Measurements from ENCODE around the gene BAG3. TPM values are rescaled to one million over a fixed set of nuclear protein-coding genes. Genes with fewer than 3 reads are reported as not detected.
"Not testable (repeated sequence)": the region's sequence is repeated elsewhere in the genome, so short reads cannot be mapped to it uniquely, and the experiment has no call there.

Gene BAG3
- total RNA-seq, 2 experiments from 2014 or later, result 26.8 to 28.1 TPM

GRCh38 chr10:119655566-119656001 is 4.4 kb downstream of the BAG3 start:
- no peaks in the 10 kb centered on the region for H3K27me3 Mint-ChIP-seq
- peaks cover 64% of the 10 kb centered on the region for H3K4me1 Mint-ChIP-seq (ENCODE audit: low read depth)
- H3K4me3 Mint-ChIP-seq, result peak overlapping the region; percentile 79
- no peaks in the 10 kb centered on the region for H3K9me3 Mint-ChIP-seq
- CTCF ChIA-PET, result interaction anchor here (0.7 to 2.6 kb wide), 9 partner anchors 15 to 217 kb away, joined by 3 to 12 read pairs (median 3); partner anchors contain the start of genes INPP5F, MCMBP and RGS10
- peak overlapping the region; percentile 97 for H3K27ac Mint-ChIP-seq
- H3K36me3 Mint-ChIP-seq, result peaks cover 13% of the 10 kb centered on the region
- intact Hi-C loops (cut with micrococcal nuclease), result loop anchor here (1.0 to 10.0 kb wide), 5 partner anchors 8 to 901 kb away; partner anchors contain the start of gene CACUL1
- POLR2A ChIA-PET, result interaction anchor here (0.6 to 1.6 kb wide), 5 partner anchors 8 to 71 kb away, joined by 3 to 8 read pairs (median 4); partner anchors contain the start of gene INPP5F
- peak; percentile 83 for DNase-seq

- Mint-ChIP-seq H3K9me3 (no peaks in the 10 kb centered on the region), H3K4me3 (no peak overlapping the region), H3K27me3 (no peaks in the 10 kb centered on the region), H3K27ac (peak overlapping the region; percentile 97), H3K36me3 (peaks cover 16% of the 10 kb centered on the region), H3K4me1 (ENCODE audit: low read depth) (peaks cover 68% of the 10 kb centered on the region)
- peak; percentile 24 for DNase-seq
- ChIA-PET POLR2A (interaction anchor here (0.8 kb wide), 1 partner anchor 236 kb away, joined by 9 read pairs; the partner anchor contains the start of gene SEC23IP), CTCF (interaction anchor here (1.1 to 2.6 kb wide), 3 partner anchors 13 to 114 kb away, joined by 3 to 12 read pairs (median 4); partner anchors contain the start of gene RGS10)
- intact Hi-C loops (cut with micrococcal nuclease), result loop anchor here (10.0 kb wide), 1 partner anchor 902 kb away; the partner anchor contains the start of gene CACUL1
Measured at GRCh38 chr10:119656760-119657159, 5.6 kb downstream of the BAG3 start.

- POLR2A ChIA-PET, result no interaction called here
Measured at GRCh38 chr10:119657725-119658124, 6.5 kb downstream of the BAG3 start.

GRCh38 chr10:119658274-119658673 is 7.1 kb downstream of the BAG3 start:
- H3K27me3 Mint-ChIP-seq, result no peaks in the 10 kb centered on the region

More at GRCh38 chr10:119657725-119658124, 6.5 kb downstream of the BAG3 start:
- Mint-ChIP-seq H3K4me1 (ENCODE audit: low read depth) (peaks cover 74% of the 10 kb centered on the region), H3K4me3 (no peak overlapping the region), H3K27ac (no peak overlapping the region), H3K9me3 (no peaks in the 10 kb centered on the region), H3K36me3 (peaks cover 19% of the 10 kb centered on the region), H3K27me3 (no peaks in the 10 kb centered on the region)
- intact Hi-C loops (cut with micrococcal nuclease), result loop anchor here (10.0 kb wide), 1 partner anchor 903 kb away; the partner anchor contains the start of gene CACUL1
- DNase-seq, result no peak
- CTCF ChIA-PET, result interaction anchor here (0.7 kb wide), 1 partner anchor 179 kb away, joined by 3 read pairs; no protein-coding TSS in a partner anchor

GRCh38 chr10:119659951-119660350 is 8.8 kb downstream of the BAG3 start:
- no peaks in the 10 kb centered on the region for H3K9me3 Mint-ChIP-seq
- DNase-seq, result no peak
- no peaks in the 10 kb centered on the region for H3K27me3 Mint-ChIP-seq
- CTCF ChIA-PET, result no interaction called here
- H3K36me3 Mint-ChIP-seq, result peaks cover 12% of the 10 kb centered on the region
- H3K4me3 Mint-ChIP-seq, result no peak overlapping the region
- H3K27ac Mint-ChIP-seq, result peak overlapping the region; percentile 5
- POLR2A ChIA-PET, result no interaction called here
- peaks cover 73% of the 10 kb centered on the region for H3K4me1 Mint-ChIP-seq (ENCODE audit: low read depth)
- intact Hi-C loops (cut with micrococcal nuclease), result loop anchor here (10.0 kb wide), 1 partner anchor 905 kb away; the partner anchor contains the start of gene CACUL1

More at GRCh38 chr10:119658274-119658673, 7.1 kb downstream of the BAG3 start:
- H3K36me3 Mint-ChIP-seq, result peaks cover 19% of the 10 kb centered on the region
- ChIA-PET POLR2A (no interaction called here), CTCF (interaction anchor here (1.0 kb wide), 1 partner anchor 50 kb away, joined by 3 read pairs; no protein-coding TSS in a partner anchor)
- peak; percentile 31 for DNase-seq
- intact Hi-C loops (cut with micrococcal nuclease), result loop anchor here (10.0 kb wide), 1 partner anchor 903 kb away; the partner anchor contains the start of gene CACUL1
- no peaks in the 10 kb centered on the region for H3K9me3 Mint-ChIP-seq
- no peak overlapping the region for H3K27ac Mint-ChIP-seq
- H3K4me3 Mint-ChIP-seq, result no peak overlapping the region
- H3K4me1 Mint-ChIP-seq (ENCODE audit: low read depth), result peaks cover 74% of the 10 kb centered on the region

GRCh38 chr10:119662076-119662605 is 11.0 kb downstream of the BAG3 start:
- intact Hi-C loops (cut with micrococcal nuclease); DNase-seq; H3K27me3 Mint-ChIP-seq; POLR2A ChIA-PET; H3K9me3 Mint-ChIP-seq; CTCF ChIA-PET: not testable (repeated sequence)
- Mint-ChIP-seq H3K4me3 (peak overlapping the region; percentile 23), H3K36me3 (peaks cover 10% of the 10 kb centered on the region), H3K27ac (peak overlapping the region; percentile 49), H3K4me1 (ENCODE audit: low read depth) (peaks cover 66% of the 10 kb centered on the region)

GRCh38 chr10:119663866-119664698 is 12.9 kb downstream of the BAG3 start:
- Mint-ChIP-seq H3K9me3 (no peaks in the 10 kb centered on the region), H3K4me3 (peak overlapping the region; percentile 69), H3K27me3 (no peaks in the 10 kb centered on the region), H3K27ac (peak overlapping the region; percentile 97), H3K36me3 (peaks cover 10% of the 10 kb centered on the region), H3K4me1 (ENCODE audit: low read depth) (peaks cover 63% of the 10 kb centered on the region)
- POLR2A ChIA-PET, result interaction anchor here (0.6 to 1.8 kb wide), 5 partner anchors 9 to 173 kb away, joined by 3 to 8 read pairs (median 3); partner anchors contain the start of genes BAG3 and INPP5F
- intact Hi-C loops (cut with micrococcal nuclease), result loop anchor here (1.0 kb wide), 1 partner anchor 9 kb away; no protein-coding TSS in a partner anchor
- CTCF ChIA-PET, result interaction anchor here (0.6 to 1.8 kb wide), 11 partner anchors 10 to 457 kb away, joined by 3 to 8 read pairs (median 3); no protein-coding TSS in a partner anchor
- DNase-seq, result peak; percentile 68

GRCh38 chr10:119665901-119666708 is 14.9 kb downstream of the BAG3 start:
- ChIA-PET POLR2A (no interaction called here), CTCF (no interaction called here)
- Mint-ChIP-seq H3K27me3 (no peaks in the 10 kb centered on the region), H3K4me3 (no peak overlapping the region), H3K27ac (peak overlapping the region; percentile 52), H3K9me3 (no peaks in the 10 kb centered on the region), H3K4me1 (ENCODE audit: low read depth) (peaks cover 59% of the 10 kb centered on the region), H3K36me3 (peaks cover 10% of the 10 kb centered on the region)
- intact Hi-C loops (cut with micrococcal nuclease), result no loop called here
- no peak for DNase-seq

- H3K4me1 Mint-ChIP-seq (ENCODE audit: low read depth), result peaks cover 57% of the 10 kb centered on the region
- no peak overlapping the region for H3K4me3 Mint-ChIP-seq
- H3K9me3 Mint-ChIP-seq, result no peaks in the 10 kb centered on the region
- intact Hi-C loops (cut with micrococcal nuclease), result no loop called here
- H3K36me3 Mint-ChIP-seq, result peaks cover 13% of the 10 kb centered on the region
- no peak for DNase-seq
- peak overlapping the region; percentile 30 for H3K27ac Mint-ChIP-seq
- CTCF ChIA-PET, result no interaction called here
- no peaks in the 10 kb centered on the region for H3K27me3 Mint-ChIP-seq
- POLR2A ChIA-PET, result no interaction called here
Measured at GRCh38 chr10:119666709-119667004, 15.5 kb downstream of the BAG3 start.

- H3K36me3 Mint-ChIP-seq, result peaks cover 14% of the 10 kb centered on the region
- H3K4me3 Mint-ChIP-seq, result no peak overlapping the region
- intact Hi-C loops (cut with micrococcal nuclease), result no loop called here
- CTCF ChIA-PET, result interaction anchor here (0.5 kb wide), 1 partner anchor 105 kb away, joined by 3 read pairs; no protein-coding TSS in a partner anchor
- POLR2A ChIA-PET, result no interaction called here
- DNase-seq, result no peak
- H3K4me1 Mint-ChIP-seq (ENCODE audit: low read depth), result peaks cover 48% of the 10 kb centered on the region
- no peaks in the 10 kb centered on the region for H3K27me3 Mint-ChIP-seq
- no peak overlapping the region for H3K27ac Mint-ChIP-seq
- H3K9me3 Mint-ChIP-seq, result no peaks in the 10 kb centered on the region
Measured at GRCh38 chr10:119667562-119668328, 16.6 kb downstream of the BAG3 start.

GRCh38 chr10:119668461-119668860 is 17.3 kb downstream of the BAG3 start:
- peaks cover 19% of the 10 kb centered on the region for H3K36me3 Mint-ChIP-seq

More at GRCh38 chr10:119668461-119668860, 17.3 kb downstream of the BAG3 start:
- CTCF ChIA-PET, result interaction anchor here (0.5 kb wide), 1 partner anchor 104 kb away, joined by 3 read pairs; no protein-coding TSS in a partner anchor
- Mint-ChIP-seq H3K27ac (no peak overlapping the region), H3K4me1 (ENCODE audit: low read depth) (peaks cover 42% of the 10 kb centered on the region), H3K27me3 (no peaks in the 10 kb centered on the region), H3K9me3 (no peaks in the 10 kb centered on the region), H3K4me3 (no peak overlapping the region)
- intact Hi-C loops (cut with micrococcal nuclease), result no loop called here
- no peak for DNase-seq
- POLR2A ChIA-PET, result no interaction called here

Data from activated CD4-positive, alpha-beta memory T cell treated with anti-CD3 and anti-CD28 coated beads for 36 hours (primary cell).